Measurements from ENCODE around the gene CARD19.
A peak's percentile ranks its signal among the peaks of the same experiment; 100 is the strongest.

The CARD19 gene

DNA sequence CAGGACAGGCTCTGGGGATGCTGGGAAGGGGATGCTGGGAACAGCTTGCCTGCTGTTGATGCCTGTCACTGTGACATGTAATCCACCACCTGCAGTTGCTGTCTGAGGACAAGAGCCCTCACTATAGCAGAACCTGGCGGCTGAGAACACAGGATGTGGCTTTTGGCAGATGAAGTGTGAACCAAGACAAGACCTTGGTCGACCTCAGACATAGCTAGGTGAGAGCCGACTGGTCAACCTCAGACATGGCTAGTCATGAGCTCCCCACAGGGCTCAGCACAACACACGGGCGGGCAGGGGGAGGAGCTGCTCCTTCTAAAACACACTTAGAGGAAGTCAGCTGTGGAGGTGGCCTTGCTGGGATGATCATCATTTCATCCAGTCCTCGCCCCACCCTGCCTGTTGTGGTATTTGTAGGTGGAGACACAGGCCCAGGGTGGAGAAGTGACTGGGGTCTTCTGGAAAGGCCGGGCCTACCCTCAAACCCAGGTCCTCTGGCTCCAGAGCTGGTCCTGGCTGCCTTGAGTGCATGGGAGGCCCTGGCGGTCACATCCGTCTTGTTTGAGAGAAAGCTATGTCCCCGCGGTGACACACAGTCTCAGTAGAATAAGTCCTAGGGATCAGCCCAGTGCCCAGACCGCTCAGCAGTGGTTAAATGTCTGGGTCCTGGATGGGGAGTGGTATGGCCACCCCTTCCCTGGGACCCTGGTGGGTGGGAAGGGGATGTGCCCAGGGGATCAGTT lies 31.5 kb upstream of the CARD19 start:
- no peak for DNase-seq

DNA sequence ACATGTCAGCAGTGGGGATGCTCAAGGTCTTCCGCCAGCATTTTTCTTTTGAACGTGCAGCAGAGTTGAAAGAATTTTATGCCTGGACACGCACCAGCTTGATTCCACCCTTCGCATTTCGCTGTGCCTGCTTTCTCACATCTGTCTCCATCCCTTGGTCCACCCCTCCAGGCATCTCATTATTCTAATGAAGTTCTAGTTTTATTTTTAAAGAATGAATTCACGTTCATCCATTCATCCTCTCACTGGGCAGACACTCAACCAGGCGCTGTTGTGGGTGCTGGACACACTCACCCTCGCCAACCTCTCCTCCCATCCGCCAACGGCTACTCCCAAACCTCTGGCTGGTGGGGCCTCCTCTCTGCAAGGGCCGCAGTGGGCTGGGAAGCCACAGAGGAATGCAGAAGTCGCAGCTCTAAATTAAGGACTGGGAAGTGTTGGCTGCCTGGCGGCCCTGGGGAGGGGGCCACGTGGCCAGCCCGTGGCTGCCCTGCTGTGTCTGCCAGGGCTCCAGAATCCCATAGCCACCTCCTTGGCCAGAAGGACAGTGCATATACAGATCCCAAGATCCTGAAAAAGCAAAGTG lies 30.8 kb upstream of the CARD19 start:
- DNase-seq, result no peak

DNA sequence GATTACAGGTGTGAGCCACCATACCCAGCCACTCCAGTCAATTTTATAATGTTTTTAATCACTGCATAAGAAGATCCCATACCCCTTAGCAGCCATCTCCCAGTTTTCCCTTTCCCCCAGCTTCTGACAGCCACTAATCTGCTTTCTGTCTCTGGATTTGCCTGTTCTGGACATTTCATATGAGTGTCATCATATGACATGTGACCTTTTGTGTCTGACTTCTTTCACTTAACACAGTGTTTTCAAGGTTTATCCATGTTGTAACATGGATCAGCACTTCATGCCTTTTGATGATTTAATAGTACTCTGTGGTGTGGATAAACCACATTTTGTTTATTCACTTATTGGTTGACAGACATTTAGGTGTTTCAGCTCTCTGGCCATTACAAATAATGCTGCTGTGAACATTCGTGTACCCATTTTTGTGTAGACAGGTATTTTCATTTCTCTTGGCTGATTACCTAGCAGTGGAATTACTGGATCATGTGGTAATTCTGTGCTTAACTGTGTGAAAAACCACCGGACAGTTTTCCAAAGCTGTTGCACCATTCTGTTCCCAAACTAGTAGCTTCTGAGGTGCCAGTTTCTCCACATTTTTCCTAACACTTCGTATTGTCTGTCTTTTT lies 28.9 kb upstream of the CARD19 start:
- DNase-seq, result no peak

DNA sequence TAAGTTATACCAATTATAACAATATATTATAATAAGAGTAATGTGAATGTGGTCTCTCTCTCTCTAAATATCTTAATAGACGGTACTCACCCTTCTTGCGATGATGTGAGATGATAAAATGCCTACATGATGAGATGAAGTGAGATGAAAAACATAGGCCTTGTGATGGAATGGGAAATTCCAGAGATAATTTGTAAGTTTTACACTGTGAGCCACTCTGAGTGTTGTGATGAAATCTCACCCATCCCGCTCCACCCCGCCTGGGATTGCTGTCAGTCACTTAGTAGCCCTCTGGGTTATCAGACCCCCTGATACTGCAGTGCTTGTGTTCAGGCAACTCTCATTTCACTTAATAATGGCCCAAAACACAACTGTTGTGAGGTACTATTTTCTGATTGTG lies 27.1 kb upstream of the CARD19 start:
- DNase-seq, result no peak

DNA sequence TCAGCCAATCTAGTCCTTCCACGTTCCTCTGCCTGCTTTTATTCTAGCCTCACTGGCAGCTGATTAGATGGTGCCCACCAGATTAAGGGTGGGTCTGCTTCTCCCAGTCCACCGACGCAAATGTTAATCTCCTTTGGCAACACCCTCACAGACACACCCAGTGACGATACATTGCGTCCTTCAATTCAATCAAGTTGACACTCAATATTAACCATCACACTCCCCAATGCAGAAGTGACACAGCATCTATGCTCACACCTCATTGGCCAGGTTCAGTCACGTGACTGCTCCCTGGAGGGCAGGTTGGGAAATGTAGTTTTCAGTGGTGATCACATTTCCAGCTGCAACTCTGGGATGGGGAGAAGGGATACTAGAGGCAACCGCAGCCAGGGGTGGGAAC lies 24.6 kb upstream of the CARD19 start:
- DNase-seq, result peak in 1 of 2 experiments; percentile 39

DNA sequence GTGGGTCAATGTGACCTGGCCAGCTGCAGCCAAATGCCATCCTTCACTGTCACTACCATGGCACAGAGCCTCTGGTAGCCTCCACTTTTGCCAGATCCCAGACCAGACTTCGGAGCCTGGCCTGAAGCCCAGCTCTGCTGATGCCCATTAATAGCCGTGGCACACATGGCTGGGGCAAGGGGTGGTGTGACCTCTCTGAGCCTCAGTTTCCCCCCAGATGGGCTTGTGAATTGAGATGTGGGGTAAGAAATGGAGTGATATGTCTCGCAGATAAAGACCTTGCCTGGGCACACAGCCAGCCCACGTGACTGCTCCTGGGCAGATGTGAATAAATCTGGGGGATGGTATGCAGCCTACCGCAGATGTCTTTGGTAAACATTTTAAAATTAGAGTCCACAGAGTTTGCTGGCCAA lies 23.6 kb upstream of the CARD19 start:
- no peak for DNase-seq

DNA sequence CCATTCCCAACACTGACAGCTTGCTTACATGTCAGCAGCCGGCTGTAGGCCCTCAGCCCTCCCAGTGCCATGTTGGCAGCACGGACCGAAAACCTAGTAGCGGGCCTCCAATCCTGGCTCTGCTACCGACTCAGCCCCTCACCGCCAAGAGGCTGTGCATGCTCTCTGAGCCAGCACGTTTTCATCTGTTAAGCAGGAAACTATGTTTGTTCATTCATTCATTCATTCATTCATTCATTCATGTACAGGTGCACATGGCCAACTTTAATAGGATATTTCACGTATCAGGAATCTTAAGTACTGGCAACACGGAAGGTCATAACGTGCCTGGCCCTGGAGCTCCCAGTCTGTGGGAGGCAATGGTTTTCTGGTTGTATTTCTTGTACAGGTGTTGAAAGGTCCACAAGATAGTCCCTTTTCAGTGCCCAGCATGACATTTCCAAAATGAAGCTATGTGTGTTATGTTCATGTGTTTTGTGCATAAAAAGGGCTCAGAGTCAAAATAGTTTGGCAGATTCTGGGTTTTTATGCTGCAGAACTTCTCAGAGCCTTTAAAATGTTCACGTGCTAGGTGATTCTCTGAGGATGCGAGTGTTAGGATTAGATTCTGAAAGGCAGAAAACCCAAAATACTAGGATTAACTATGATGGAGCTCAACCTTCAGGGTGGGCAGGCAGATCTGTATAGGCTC lies 19.8 kb upstream of the CARD19 start:
- DNase-seq, result no peak

DNA sequence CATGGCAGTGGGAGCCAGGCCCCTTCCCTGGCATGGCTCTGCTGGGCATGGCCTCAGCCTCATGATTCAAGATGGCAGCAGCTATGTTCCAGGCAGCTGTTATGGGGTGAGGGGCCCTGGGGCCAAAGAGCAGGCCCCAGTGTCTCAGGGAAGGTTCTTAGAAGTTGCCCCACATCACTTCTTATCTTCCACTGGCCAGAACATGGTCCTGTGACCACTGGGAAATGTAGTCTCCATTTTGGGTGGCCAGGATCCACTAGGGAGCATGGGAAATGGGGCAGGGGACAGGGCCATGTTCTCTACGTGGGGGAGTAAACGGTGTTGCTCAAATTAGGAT lies 19.3 kb upstream of the CARD19 start:
- no peak for DNase-seq

DNA sequence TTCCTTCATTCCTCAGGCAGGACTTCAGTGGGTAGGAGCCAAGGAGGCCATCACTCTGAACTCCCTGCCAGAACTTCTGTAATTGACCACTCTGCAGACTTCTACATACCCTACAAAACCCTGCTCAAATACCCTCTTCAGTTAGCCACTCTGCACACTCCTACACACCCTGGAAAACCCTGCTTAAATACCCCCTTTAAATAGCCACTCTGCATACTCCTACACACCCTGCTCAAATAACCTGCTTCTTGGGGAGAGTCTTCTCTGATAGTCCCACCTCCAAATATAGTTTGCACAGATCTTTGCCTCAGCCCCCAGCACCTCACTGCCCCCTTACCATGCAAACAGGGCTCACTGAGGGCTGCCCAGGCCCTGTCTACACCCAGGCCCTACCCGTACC lies 18.6 kb upstream of the CARD19 start:
- DNase-seq, result no peak

DNA sequence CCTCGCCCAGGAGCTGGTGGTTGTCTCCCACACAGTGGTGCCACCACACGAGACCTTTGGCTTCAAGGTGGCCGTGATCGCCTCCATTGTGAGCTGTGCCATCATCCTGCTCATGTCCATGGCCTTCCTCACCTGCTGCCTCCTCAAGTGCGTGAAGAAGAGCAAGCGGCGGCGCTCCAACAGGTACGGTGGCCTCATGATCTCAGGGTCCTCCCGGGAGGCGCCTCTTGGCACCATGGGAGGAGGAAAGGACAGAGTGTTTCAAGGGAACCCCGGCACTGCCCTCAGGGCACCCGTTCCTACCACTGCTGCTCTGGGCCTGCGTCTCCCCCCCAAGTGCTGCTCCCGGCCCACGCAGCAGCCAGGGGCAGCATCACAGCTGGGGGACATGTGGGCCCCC lies 18.2 kb upstream of the CARD19 start:
- DNase-seq, result no peak

DNA sequence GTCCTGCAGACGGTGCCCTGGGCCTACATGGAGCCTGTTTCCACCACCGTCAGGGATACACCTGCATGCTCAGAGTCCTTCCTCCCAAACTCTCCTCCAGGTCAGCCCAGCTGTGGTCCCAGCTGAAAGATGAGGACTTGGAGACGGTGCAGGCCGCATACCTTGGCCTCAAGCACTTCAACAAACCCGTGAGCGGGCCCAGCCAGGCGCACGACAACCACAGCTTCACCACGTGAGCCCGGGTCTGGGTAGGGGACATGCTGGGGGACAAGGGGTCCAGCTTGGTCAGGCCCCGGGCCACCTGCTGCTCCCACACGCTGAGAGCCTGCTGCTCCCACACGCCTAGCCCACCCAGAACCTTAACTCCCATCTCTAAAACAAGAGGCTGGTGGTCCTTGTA lies 16.6 kb upstream of the CARD19 start:
- DNase-seq, result no peak

DNA sequence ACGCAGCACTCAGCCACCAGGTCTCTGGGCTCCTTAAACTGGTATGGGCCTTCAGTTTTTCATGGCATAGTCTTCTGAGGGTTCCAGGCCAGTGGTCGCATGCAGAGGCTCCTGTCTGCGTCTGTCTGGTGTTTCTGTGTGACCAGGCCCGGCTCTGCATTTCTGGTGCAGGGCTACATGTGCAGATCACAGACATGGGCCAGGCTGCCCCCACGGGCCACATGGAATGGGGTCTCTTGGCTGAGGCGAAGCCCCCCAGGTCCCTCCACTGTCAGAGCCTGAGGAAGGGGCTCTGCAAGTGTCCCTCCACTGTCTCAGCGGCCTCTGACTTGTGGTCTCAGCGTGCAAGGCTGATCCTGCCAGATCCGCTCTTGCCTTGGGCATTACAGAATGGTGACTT lies 15.6 kb upstream of the CARD19 start:
- no peak for DNase-seq

DNA sequence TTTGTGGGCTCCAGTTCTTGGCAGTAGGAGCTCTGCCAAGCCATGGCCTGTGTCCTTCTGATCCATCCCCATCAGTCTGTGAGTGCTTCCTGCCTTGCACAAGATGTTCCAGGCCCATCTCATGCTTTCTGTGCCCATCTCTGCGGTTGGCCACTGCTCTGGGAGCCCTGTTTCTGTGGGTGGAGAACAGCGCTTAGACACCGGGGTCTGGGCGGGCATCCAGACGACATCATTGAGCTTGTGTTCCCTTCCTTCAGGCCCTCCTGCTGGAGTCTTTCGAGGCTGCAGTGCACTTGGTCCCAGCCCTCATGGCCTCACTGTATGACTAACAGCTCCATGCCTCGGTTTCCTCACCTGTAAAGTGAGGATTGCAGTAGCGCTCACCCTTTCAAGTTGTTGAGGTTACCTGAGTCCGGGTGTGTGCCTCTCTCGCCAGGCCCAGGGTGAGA lies 14.9 kb upstream of the CARD19 start:
- no peak for DNase-seq

DNA sequence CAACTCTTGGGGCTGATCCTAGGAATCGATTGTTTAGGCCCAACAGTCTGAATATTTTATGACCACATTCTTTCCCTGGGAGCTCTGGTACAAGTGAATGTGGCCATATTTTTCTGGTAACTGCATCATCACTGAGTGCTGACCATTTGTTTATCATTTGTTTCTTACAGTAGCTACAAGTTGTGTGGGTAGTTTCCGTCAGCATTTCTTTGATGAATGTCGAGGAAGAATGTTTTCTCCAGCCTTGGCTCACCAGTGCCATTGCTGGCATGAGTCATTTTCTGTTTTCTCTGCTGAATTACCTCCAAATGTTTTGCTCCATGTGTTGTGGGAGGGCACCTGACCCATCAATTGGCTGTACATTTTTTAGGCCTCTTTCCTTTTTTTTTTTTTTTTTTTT lies 14.1 kb upstream of the CARD19 start:
- DNase-seq, result no peak

DNA sequence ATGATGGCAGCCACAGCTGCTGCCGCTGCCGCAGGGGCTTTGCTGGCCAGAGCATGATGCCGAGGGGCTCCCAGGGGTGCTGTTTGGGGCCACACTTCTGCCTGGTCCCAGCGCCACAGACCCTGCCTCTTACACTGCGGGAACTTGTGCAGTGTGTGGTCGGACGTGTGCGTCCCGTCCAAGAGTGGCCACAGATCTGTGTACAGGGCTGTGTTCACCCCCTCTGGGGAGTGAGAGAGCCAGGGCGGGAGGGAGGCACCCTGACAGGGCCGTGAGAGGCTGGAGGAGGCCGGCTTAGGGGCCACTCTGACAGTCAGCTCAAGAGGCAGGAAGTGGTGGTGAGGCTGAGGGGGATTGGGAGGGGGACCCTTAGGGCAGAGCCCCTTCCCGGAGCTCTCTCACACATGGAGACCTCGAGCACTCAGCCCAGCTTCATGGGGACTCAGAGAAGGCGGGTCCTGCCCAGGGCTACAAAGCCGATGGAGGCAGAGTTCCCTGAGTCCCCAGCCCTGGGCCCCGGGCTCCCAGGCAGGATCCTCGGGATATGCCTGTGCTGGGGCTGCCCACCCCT lies 13.1 kb upstream of the CARD19 start:
- DNase-seq, result no peak

DNA sequence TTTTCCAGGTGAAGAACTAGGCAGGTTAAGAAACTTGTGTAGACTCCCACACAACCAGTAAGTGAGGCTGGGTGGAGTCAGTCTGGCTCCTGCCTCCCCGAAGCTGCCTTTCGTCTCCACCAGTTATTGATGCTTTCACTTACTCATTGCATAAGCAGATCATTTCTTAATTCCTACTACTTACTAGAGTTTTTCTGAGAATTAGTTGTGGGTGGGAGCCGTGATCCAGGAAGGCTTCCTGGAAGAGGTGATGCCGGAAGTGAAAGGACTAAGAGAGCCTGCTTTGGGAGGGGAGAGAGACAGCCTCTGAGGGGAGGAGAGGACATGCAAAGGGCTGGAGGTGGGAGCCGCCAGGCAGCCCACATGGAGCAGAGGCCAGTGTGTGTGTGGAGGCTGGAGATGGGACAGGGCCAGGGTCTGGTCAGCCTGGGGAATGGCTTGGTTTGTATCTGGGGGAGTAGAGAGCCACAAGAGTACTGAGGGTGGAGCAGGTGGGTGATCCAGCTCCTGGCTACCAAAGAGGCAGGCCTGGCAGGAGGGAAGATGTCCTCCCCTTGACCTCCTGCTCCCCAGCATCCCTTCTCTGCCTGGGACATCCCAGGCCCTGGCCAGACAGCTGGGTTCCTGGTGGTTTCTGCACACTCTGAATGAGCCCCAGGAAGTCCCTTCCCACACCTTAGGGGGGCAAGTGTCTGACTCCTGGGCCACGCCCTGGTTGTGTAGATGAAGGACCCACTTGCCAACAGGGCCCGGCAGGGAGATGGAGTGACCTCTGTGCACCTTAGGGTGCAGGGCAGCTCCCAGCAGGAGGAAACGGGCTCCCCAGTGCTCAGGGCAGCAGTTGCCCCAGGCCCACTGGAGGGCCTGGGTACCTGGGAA lies 12.2 kb upstream of the CARD19 start:
- no peak for DNase-seq

DNA sequence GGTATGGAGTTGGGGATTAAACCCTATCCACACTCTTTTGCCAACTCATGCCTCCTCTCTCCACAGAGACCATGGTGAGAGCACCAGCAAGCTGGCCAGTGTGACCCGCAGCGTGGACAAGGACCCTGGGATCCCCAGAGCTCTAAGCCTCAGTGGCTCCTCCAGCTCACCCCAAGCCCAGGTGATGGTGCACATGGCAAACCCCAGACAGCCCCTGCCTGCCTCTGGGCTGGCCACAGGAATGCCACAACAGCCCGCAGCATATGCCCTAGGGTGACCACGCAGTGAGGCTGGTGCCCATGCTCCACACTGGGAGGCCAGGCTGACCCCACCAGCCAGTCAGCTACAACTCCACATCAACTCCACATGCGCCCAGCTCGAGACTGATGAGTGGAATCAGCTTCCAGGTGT lies 11.5 kb upstream of the CARD19 start:
- DNase-seq, result no peak

DNA sequence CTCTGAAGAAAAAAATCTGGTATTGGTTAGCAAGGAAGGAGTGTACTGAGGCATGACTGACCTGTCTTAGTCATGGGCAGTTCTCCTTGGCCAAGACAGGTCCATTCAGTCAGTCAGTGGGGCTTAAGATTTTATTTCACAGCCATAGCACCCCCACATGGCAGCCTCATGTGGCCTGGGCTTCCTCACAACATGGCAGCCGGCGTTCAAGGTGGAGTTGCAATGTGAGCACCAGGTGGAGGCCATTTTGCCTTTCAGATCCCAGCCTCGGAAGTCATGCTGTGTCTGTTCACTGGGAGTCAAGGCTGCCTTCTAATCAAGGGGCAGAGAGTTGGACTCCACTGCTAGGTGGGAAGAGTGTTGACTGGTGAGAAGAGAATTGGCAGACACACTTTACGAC lies 10.3 kb upstream of the CARD19 start:
- no peak for DNase-seq

DNA sequence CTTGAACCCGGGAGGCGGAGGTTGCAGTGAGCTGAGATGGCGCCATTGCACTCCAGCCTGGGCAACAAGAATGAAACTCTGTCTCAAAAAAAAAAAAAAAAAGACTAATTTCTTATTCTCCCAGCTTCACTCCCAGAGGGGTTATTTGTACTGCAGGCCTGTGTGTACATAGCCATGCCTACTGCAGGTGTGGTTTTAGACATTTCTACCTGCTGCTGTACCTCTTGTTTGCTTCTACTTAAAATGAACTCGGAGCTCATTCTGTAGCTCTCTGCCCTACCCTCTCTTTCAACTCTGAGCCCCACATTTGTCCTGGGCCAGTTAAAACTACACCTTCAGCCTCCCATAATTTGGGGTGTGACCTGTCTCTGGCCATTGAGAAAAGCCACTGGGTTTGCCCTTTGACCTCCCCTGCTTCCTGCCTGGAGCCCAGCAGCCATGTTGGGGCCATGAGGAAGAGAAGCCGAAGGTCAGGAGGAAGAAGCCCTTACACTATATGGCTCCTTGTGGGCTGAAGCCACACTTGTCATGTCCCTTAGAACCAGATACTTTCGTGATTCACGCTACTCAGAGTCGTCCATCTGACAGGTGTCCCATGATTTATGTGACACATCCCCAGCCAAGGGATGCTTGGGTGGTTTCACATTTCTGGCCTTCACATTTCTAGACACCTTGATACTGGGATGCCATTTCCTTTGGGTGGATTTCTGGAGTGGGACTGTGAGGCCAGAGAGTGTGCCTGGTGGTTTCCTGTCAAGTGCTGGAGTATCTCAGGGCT lies 9.4 kb upstream of the CARD19 start:
- no peak for DNase-seq

DNA sequence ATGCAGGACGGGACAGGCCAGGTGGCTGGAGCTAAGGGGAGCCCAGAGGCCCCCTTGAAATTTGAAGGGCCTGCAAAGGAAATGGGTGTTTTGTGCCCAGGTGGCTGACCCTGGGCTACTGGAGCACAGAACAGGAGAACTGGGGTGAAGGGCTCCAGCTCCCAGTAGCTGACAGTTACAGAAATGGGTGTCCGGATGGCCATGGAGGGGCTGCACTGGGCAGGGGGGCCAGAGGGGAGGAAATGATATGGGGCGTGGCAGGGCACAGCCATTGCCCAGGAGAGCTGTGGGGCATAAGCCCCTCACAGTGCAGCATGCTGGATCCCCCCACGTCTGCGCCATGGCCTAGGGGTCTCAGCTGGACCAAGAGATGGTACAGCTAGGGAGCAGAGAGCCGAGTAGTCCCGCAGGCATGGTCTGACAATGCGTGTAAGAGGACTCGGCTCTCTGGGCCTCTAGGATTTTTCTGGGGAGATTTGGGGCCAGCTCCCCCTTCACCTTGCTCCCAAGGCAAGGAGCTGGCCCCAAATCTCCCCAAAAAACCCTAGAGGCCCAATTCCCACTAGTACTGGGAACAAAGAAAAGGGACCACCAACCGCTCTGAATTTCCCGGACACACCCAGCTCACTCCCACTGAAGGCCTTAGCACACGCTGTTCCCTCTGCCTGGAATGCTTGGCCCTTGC lies 7.9 kb upstream of the CARD19 start:
- no peak for DNase-seq

DNA sequence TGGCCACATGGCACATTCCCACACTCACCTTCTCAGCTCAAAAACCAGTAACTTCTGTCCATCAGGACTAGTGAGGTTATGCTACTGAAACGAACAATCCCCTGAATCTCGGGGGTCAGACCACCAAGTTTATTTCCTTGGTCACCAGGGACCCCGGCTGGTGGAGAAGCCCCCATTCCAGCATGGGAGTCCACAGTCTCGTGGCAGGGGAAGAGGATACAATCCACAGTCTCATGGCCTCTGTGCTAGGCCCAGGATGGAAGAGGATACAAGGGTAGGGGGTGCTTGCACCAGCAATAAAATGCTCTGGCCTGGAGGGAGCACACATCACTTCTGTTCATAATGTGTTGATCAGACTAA lies 7.4 kb upstream of the CARD19 start:
- no peak for DNase-seq
